Right atrium auricular region (tissue), 2 donors: Measurements from ENCODE around the gene PDE4C. TPM values are rescaled to one million over a fixed set of nuclear protein-coding genes. Genes with fewer than 3 reads are reported as not detected.

ENCODE experiments used
- DNase-seq: peaks from one replicate; pipeline ENCODE4 v3.0.0-alpha.2; 2019; ENCODE audit warnings: low spot score
- H3K27ac ChIP-seq, 2 donors: fragments of 200-600 bp; sonication (generic); 1 replicate in 1 of 2; 2 replicates in 1 of 2; pipeline ENCODE4 v1.5.1; 2016 to 2019
- H3K27me3 ChIP-seq, 2 donors: fragments of 200-600 bp; sonication (generic); one replicate each; pipeline versions ENCODE4 v1.5.1 to v1.6.0; 2017 to 2019
- H3K36me3 ChIP-seq: fragments of 200-600 bp; sonication (generic); one replicate; pipeline ENCODE4 v1.5.1; 2016
- H3K4me1 ChIP-seq, 2 donors: fragments of 200-600 bp; sonication (generic); one replicate each; pipeline versions ENCODE4 v1.5.1 to v1.6.0; 2017 to 2019
- H3K4me3 ChIP-seq, 2 donors: fragments of 200-600 bp; sonication (generic); 1 replicate in 1 of 2; 2 replicates in 1 of 2; pipeline ENCODE4 v1.5.1; 2017 to 2019; ENCODE audit warnings: mild to moderate bottlenecking in 1 of 2, moderate library complexity in 1 of 2
- H3K9me3 ChIP-seq, 2 donors: fragments of 200-600 bp; sonication (generic); one replicate each; pipeline ENCODE4 v1.5.1; 2019
- CTCF ChIP-seq, 2 donors: fragments of 200-600 bp; sonication (generic); IDR thresholded peaks; one replicate each; pipeline ENCODE4 v1.5.1; 2019; ENCODE audit warnings: antibody characterized with exemption in 2 of 2
- total RNA-seq, 2 donors: library from RNA; depleted of rRNA; stranded (reverse); fragments of >200 nt; gene quantifications; one replicate each; pipeline ENCODE4 v1.1.0, GENCODE V29; 2016

The PDE4C gene
- total RNA-seq, 2 donors from 2014 or later: 1.4 TPM; not detected in 1

GRCh38 chr19:18270326-18270725 lies 44.1 kb upstream of the PDE4C start:
- Histone ChIP-seq H3K27ac (no peak overlapping the region), H3K27me3 (no peaks in the 10 kb centered on the region), H3K9me3 (no peaks in the 10 kb centered on the region), H3K4me1 (peaks cover 0 to 14% of the 10 kb centered on the region in 2 donors), H3K36me3 (peaks cover 19% of the 10 kb centered on the region), H3K4me3 (no peak overlapping the region)
- no peak for DNase-seq
- no peak for TF ChIP-seq CTCF (IDR thresholded peaks at IDR 0.05)

- H3K4me3 ChIP-seq: no peak overlapping the region
These were observed 43.0 kb upstream of the PDE4C start for GRCh38 chr19:18269070-18269723.

GRCh38 chr19:18266771-18267686 lies 40.8 kb upstream of the PDE4C start:
- no peak for DNase-seq

More at GRCh38 chr19:18269070-18269723, 43.0 kb upstream of the PDE4C start:
- Histone ChIP-seq H3K36me3 (peaks cover 19% of the 10 kb centered on the region), H3K4me1 (peaks cover 0 to 3% of the 10 kb centered on the region in 2 donors), H3K27ac (no peak overlapping the region), H3K27me3 (no peaks in the 10 kb centered on the region), H3K9me3 (no peaks in the 10 kb centered on the region)
- DNase-seq: no peak
- TF ChIP-seq CTCF (IDR thresholded peaks at IDR 0.05): no peak

GRCh38 chr19:18265582-18265981 lies 39.3 kb upstream of the PDE4C start:
- Histone ChIP-seq H3K27me3 (no peaks in the 10 kb centered on the region), H3K36me3 (peaks cover 19% of the 10 kb centered on the region), H3K9me3 (no peaks in the 10 kb centered on the region)

More at GRCh38 chr19:18266771-18267686, 40.8 kb upstream of the PDE4C start:
- Histone ChIP-seq H3K27me3 (no peaks in the 10 kb centered on the region), H3K36me3 (peaks cover 19% of the 10 kb centered on the region), H3K27ac (no peak overlapping the region), H3K4me1 (no peaks in the 10 kb centered on the region), H3K9me3 (no peaks in the 10 kb centered on the region), H3K4me3 (no peak overlapping the region)
- TF ChIP-seq CTCF (IDR thresholded peaks at IDR 0.05): no peak

GRCh38 chr19:18264971-18265540 lies 38.8 kb upstream of the PDE4C start:
- Histone ChIP-seq H3K27me3 (no peaks in the 10 kb centered on the region), H3K4me3 (no peak overlapping the region), H3K36me3 (peaks cover 19% of the 10 kb centered on the region), H3K4me1 (no peaks in the 10 kb centered on the region), H3K9me3 (no peaks in the 10 kb centered on the region), H3K27ac (no peak overlapping the region)
- TF ChIP-seq CTCF (IDR thresholded peaks at IDR 0.05): no peak
- no peak for DNase-seq

More at GRCh38 chr19:18265582-18265981, 39.3 kb upstream of the PDE4C start:
- H3K4me3 ChIP-seq: no peak overlapping the region
- TF ChIP-seq CTCF (IDR thresholded peaks at IDR 0.05): no peak
- no peak overlapping the region for H3K27ac ChIP-seq
- no peak for DNase-seq
- H3K4me1 ChIP-seq: no peaks in the 10 kb centered on the region
